HEK293 (cell line): ENCODE data around the gene PCBP3.

Source experiments
- CTCF ChIP-seq: fragments of 450-650 bp; formaldehyde crosslinking; IDR thresholded peaks from 2 replicates; pipeline ENCODE4 v1.5.1; 2016; ENCODE audit warnings: missing biosample characterization, missing genetic modification characterization
- ZNF302 ChIP-seq: fragments of 450-650 bp; formaldehyde crosslinking; IDR thresholded peaks from 2 replicates; pipeline ENCODE4 v1.5.1; 2016; ENCODE audit warnings: missing biosample characterization, missing genetic modification characterization, low read depth
- ZNF513 ChIP-seq: fragments of 450-650 bp; IDR thresholded peaks from 2 replicates; pipeline ENCODE4 v1.5.1; 2018; ENCODE audit warnings: missing biosample characterization, missing genetic modification characterization
- TF ChIP-seq, protein P1 (sequence below): sonication (generic); formaldehyde crosslinking; IDR thresholded peaks from 2 replicates; pipeline ENCODE4 v1.8.1; 2022; ENCODE audit warnings: mild to moderate bottlenecking, moderate library complexity, missing genetic modification reagents

GRCh38 chr21:45854690-45855247 lies 211.2 kb downstream of the PCBP3 start:
- no peak for TF ChIP-seq ZNF513 (tag by site-specific recombination)
- TF ChIP-seq, protein P1, sequence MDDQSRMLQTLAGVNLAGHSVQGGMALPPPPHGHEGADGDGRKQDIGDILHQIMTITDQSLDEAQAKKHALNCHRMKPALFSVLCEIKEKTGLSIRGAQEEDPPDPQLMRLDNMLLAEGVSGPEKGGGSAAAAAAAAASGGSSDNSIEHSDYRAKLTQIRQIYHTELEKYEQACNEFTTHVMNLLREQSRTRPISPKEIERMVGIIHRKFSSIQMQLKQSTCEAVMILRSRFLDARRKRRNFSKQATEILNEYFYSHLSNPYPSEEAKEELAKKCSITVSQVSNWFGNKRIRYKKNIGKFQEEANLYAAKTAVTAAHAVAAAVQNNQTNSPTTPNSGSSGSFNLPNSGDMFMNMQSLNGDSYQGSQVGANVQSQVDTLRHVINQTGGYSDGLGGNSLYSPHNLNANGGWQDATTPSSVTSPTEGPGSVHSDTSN (CRISPR knock-in tag) = no peak
- TF ChIP-seq ZNF302 (tag by site-specific recombination) = no peak
- no peak for TF ChIP-seq CTCF (tag by site-specific recombination)
